Left kidney (tissue), 8 donors: ENCODE data around the gene DDIAS. TPM values are rescaled to one million over a fixed set of nuclear protein-coding genes. Genes with fewer than 3 reads are reported as not detected.
"Not testable (repeated sequence)": the region's sequence is repeated elsewhere in the genome, so short reads cannot be mapped to it uniquely, and the experiment has no call there.

ENCODE experiments used
- DNase-seq: peaks from one replicate; pipeline ENCODE4 v3.0.0-alpha.2; 2013
- long read RNA-seq, 8 donors: transcript quantifications; one replicate each; lab custom pipeline, GENCODE V29; 2026
- polyA plus RNA-seq: library from polyadenylated mRNA; unstranded; fragments of 120-200 nt; gene quantifications from one replicate; pipeline ENCODE4 v1.2.1, GENCODE V29; 2013; ENCODE audit not compliant: insufficient read length

The DDIAS gene, protein sequence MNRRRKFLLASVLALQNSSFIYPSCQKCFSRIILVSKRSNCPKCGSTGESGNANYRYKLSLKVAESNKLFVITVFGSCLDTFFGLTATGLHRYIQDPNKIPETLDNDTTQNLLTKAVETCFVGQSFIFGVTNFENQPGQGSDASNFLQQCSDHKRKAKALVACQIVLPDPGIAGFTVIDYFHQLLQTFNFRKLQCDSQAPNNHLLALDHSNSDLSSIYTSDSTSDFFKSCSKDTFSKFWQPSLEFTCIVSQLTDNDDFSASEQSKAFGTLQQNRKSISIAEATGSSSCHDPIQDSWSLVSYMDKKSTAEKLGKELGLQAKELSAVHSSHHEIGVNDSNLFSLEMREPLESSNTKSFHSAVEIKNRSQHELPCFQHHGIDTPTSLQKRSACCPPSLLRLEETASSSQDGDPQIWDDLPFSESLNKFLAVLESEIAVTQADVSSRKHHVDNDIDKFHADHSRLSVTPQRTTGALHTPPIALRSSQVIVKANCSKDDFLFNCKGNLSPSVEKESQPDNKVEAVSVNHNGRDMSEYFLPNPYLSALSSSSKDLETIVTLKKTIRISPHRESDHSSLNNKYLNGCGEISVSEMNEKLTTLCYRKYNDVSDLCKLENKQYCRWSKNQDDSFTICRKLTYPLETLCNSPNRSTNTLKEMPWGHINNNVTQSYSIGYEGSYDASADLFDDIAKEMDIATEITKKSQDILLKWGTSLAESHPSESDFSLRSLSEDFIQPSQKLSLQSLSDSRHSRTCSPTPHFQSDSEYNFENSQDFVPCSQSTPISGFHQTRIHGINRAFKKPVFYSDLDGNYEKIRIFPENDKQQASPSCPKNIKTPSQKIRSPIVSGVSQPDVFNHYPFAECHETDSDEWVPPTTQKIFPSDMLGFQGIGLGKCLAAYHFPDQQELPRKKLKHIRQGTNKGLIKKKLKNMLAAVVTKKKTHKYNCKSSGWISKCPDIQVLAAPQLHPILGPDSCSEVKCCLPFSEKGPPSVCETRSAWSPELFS
- polyA plus RNA-seq: 11.4 TPM
- long read RNA-seq, donor 1, partial matches to known transcripts: 0 of 2 reads
- long read RNA-seq, donor 1, other reads (novel, unspliced or antisense): 0 of 2 reads
- long read RNA-seq, donor 2, partial matches to known transcripts: 0 of 2 reads
- long read RNA-seq, donor 2, other reads (novel, unspliced or antisense): 0 of 2 reads
- long read RNA-seq, donor 3, partial matches to known transcripts: 0 of 3 reads
- long read RNA-seq, donor 3, other reads (novel, unspliced or antisense): 0 of 3 reads
- long read RNA-seq, donor 4: 0 reads
- long read RNA-seq, donor 5, partial matches to known transcripts: 0 of 5 reads
- long read RNA-seq, donor 5, other reads (novel, unspliced or antisense): 0 of 5 reads
- long read RNA-seq, donor 6, partial matches to known transcripts: 0 of 4 reads
- long read RNA-seq, donor 6, other reads (novel, unspliced or antisense): 0 of 4 reads
- long read RNA-seq, donor 7, partial matches to known transcripts: 0 of 2 reads
- long read RNA-seq, donor 7, other reads (novel, unspliced or antisense): 0 of 2 reads
- long read RNA-seq, donor 8, partial matches to known transcripts: 0 of 1 reads
- long read RNA-seq, donor 8, other reads (novel, unspliced or antisense): 0 of 1 reads

DNA sequence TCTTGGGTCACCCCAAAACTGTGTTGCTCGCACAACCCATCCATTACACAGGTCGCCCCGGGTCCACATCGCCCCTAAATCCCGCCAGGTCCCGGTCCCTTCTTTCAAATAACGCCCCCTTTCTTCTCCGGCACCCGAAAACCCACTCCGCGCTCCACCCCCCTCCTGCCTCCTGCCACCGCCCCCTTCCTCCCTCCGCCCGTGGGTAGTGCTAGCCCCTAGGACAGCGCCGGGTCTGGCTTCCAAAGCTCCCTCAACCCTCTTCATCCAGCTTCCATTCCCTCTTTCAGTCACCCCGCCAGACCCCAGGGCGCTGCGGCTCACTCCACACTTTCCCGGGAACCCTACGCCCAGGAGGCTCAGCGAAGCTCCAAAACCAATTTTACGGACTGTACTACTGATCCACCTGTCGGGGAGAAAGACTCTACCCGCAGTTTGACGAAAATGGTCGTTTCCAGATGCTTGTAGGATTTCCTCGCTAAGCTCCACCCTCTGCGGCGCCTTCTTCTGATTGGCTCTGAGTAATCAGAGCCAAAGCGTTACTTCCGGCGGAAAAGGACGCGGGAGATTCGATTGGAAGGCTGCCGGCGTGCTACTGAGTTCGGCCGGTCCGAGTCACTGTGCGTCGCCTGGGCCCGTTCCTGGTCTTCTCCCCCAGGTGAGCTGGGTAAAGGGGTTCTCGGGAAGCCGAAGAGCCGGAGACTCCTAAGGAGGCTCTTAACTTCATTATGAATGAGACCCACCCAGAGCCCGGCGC is at the start of gene DDIAS:
Gene DDIAS (plus strand): TSS at position 572 of the 757 bp plus-strand sequence. CDS start 13,003 bp downstream, outside the sequence.
- peak; percentile 98 for DNase-seq

DNA sequence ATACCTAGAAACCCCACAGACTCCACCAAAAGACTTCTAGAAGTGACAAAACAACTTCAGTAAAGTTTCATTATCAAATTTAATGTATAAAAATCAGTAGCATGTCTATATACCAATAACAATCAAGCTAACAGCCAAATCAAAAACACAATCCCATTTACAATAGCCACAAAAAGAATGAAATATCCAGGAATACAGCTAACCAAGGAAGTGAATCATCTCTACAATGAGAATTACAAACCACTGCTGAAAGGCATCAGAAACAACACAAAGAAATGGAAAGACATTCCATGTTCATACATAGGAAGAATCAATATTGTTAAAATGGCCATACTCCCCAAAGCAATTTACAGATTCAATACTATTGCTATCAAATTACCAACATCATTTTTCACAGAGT is 47.3 kb upstream of the DDIAS start:
- DNase-seq: no peak

DNA sequence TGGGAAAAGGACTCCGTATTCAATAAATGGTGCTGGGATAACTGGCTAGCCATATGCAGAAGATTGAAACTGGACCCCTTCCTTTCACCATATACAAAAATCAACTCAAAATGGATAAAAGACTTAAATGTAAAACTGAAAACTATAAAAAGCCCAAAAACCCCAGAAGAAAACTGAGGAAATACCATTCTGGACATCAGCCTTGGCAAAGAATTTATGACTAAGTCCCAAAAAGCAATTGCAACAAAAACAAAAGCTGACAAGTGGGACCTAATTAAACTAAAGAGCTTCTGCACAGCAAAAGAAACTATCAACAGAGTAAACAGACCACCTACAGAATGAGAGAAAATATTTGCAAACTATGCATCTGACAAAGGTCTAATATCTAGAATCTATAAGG is 46.6 kb upstream of the DDIAS start:
- not testable (repeated sequence) for DNase-seq

GRCh38 chr11:82855616-82856015 is 45.9 kb upstream of the DDIAS start:
- DNase-seq: no peak

DNA sequence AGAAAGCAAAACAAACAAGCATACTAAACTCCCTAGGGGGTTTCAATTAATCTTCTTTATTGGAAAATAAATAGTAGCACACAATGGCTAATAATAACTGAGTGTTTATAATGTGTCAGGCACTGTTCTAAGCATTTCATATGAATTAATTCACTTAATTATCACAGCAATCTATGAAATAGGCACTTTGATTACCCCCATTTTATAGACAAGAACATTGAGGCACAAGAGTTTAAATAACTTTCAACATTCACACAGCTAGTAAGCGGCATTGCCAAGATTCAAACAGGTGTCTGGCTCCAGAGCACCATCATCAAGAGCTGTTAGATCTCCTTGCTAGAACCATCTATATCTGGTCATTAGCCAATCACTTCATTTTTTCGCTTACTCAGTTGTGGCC is 44.4 kb upstream of the DDIAS start:
- DNase-seq: no peak

DNA sequence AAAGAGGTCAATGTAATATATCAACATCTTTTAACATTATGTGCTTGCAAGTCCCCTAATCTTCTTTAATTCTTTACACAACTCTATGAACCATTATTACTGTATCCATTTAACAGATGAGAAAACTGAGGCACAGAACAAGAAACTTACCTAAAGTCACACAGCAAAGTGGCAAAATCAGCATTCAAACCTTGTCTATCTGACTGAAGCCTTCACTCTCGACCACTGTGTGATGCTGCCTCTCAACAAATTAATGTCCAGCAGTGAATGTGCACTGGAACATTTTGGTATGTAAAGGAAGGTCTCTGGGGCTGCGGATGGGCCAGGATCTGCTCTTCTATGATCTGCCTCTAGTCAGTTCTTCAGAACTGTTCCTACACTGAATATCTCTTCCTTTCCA is 43.4 kb upstream of the DDIAS start:
- no peak for DNase-seq

DNA sequence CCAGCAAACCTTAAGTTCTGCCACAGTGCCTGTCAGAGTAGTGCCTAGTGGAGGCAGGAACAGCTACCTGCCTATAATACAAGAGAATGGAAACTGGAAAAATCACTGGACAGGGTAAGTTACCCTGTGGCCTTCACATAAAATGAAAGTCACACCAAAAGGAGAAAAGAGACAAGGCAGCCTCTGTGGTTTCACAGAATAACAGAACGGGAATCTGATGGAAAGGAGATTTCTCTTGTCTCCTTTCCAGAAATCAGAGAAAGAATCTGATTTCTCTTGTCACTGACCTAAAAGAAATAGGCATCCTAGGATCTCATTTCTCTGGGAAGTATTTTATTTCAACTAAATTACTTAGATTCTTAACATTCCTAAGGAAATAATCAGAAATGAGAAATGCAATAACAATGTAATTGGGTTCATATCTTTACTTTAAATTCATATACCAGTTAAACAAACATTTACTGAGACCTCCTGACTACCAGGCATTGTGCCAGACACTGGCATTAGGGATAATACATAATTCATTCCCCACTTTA is 42.9 kb upstream of the DDIAS start:
- no peak for DNase-seq

DNA sequence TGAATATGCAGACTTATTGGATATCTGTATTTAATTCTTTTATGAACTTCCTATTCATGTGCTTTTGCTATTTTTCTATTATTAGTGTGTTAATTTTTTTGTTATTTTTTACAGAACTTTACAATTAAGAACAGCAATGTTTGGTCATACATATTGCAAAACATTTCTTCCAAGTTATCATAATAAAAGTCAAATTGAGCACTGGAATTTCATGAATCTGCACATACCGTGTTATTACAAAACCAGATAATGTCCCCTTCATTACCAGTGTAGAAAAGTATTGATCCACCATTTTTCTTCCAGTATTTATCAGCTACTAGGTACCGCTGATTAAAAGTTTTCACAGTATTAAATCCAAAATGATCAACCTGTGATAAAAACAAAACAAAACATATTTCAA is 41.8 kb upstream of the DDIAS start:
- DNase-seq: no peak

DNA sequence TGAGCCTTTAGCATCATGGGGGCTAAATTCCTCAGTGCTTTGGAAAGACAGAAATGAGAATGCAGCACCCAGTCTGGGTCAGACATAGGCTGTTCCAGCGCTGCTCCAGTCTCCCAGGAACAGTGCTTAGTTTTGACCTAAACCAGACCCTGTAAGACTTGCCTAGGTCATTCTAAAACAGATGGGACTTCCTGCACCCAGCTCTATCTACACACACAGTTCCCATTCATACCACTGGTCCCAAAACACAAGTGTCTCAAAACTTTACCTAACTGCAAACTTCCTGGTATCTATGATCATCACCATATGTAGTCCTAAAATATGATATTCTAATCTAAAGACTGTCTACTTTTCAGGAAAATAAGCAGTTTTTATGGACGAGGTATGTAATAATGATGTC is 39.2 kb upstream of the DDIAS start:
- DNase-seq: no peak

GRCh38 chr11:82863209-82863608 is 38.3 kb upstream of the DDIAS start:
- DNase-seq: no peak

- DNase-seq: peak; percentile 45
Measured at GRCh38 chr11:82864268-82864667, 37.3 kb upstream of the DDIAS start.

DNA sequence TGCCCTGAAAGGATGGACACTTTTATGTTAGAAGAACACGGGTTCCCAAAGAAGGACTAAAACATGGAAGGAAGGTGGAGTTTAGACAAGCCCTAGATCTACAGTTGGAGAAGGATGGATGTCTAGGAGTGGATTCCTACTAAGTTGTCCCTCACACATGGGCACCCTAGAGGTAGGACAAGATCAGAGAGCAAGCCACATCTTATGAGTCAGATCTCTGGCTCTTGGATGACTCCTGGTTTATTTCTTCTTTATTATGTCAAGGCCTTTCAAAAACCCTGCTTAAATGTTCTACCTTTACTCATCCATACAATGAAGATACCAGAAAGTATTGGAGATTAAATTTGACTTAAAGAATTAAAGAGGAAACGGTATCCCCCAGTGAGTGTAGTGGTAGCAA is 35.7 kb upstream of the DDIAS start:
- DNase-seq: no peak

- DNase-seq: peak; percentile 83
Measured at GRCh38 chr11:82867495-82868082, 33.9 kb upstream of the DDIAS start.

DNA sequence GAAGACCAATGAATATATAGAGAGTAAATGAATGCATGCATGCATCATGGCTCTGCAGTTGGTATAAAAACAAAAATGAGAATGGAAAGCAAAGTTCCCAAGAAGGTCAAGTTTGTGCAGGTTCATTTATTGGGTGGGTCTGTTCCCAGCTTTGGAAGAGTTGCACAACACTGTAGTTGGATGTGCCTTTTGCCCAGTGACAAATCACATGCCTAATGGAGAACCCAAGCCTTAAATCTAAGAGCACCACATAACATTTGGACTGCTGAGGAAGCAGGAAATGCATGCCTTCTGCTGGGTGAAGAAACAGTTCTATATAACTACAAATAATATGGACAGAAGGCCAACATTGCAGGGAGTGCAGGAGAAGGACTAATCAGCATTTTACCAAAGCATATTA is 31.9 kb upstream of the DDIAS start:
- no peak for DNase-seq

DNA sequence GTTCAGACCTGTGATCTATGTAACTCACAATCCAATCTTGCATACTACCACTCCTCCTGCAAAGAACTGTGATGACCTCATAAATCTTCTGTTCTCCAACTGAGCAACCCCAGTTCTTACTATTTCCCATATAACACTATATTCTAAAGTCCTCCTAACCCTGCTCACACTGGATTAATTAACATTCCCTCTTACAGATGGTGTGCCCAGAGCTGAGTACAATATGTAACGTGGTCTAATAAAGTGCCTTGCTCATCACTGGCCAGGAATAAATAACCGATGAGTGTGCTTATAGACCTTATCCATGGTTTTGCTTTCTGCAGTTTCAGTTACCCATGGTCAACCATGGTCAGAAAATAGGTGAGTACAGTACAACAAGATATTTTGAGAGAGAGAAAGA is 29.9 kb upstream of the DDIAS start:
- no peak for DNase-seq

DNA sequence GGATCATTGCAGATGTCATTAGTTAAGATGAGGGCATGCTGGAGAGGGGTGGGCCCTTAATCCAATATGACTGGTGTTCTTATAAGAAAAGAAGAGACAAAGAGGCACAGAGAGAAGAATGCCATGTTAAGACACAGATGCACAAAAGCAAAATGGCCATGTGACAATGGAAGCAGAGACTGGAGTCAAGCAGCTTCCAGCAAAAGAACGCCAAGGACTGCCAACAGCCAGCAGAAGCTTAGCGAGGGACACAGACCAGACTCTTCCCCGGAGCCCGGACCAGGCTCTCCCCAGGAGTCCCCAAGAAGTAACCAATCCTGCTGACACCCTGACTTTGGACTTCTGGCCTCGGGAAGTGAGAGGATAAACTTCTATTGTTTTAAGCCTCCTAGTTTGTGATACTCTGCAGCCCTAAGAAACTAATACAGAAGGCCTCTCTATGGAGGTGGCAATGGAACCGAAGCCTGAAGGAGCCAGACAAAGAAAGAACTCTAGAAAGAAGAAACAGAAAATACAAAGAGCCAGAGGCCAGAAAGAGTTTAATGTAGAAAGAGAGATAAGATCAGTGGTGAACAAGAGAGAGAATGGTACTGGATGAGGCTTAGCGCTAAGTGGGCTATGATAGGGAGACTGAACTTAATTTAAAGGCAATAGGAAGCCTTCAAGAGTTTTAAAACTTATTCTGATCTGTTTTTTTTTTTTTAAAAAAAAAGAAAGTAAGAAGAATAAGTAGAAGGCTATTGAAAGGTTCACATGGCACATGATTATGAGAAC is 29.0 kb upstream of the DDIAS start:
- no peak for DNase-seq

- no peak for DNase-seq
Measured at GRCh38 chr11:82873919-82874333, 27.6 kb upstream of the DDIAS start.

DNA sequence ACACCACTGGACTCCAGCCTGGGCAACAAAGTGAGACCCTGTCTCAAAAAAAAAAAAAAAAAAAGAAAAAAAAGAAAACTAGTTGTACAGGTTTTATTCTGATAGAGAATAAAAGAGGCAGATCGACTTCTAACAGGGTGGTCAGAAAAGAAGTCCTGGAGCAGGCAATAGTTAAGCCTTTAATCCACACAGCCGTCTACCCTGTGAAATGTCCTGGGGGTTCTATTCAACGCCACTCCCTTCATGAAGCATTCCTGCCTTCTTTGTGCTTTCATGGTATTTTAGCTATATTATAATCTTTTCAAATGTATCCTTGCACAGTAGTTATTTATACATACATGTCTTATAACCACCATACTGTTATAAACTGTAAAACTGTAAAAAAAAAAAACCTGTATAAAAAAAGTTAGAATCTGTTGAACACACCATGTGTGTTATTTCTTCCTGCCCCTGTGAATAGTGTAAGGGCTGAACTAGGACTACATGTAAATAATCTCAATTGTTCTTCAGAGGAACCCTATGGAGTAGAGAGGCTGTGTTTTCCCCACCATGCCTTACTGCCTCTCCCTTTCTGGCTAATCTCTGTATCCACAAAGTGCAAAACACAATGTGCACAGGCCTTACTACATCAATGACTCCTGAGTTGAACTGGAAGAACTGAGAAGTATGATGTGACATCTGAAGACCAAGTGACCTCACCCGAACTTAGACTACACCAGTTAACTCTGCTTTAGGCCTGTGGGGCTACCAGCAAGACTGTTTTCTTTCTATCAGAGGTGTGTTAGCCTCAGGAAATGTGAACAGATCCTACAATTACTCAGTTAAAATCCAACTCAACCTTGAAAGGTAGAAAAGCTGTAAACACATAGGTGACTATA is 26.7 kb upstream of the DDIAS start:
- no peak for DNase-seq
